G401.6 (cell line): ENCODE data around the gene MIGA1.
"Not testable (repeated sequence)": the region's sequence is repeated elsewhere in the genome, so short reads cannot be mapped to it uniquely, and the experiment has no call there.

Experiments
- FAIRE-seq: peaks from 2 replicates; lab custom pipeline; 2012; peaks lifted over from hg19 to GRCh38; lab: Jason Lieb, UNC

MIGA1 gene

DNA sequence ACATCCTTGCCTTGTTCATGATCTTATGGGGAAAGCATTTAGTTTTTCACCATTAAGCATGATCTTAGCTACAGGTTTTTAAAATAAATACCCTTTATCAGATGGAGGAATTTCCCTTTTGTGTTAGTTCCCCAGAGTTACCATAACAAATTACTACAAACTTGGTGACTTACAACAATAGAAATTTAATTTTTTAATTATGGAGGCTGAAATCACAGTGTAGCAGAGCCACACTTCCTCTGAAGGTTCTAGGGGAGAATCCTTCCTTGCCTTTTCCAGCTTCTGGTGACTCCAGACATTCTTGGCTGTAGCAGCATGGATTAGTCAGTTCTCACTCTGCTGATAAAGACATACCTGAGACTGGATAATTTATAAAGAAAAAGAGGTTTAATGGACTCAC is 18.5 kb downstream of the MIGA1 start:
- FAIRE-seq: no peak

- no peak for FAIRE-seq
Observed at GRCh38 chr1:77802026-77802425, 22.6 kb downstream of the MIGA1 start.

- no peak for FAIRE-seq
Observed at GRCh38 chr1:77803371-77803770, 23.9 kb downstream of the MIGA1 start.

DNA sequence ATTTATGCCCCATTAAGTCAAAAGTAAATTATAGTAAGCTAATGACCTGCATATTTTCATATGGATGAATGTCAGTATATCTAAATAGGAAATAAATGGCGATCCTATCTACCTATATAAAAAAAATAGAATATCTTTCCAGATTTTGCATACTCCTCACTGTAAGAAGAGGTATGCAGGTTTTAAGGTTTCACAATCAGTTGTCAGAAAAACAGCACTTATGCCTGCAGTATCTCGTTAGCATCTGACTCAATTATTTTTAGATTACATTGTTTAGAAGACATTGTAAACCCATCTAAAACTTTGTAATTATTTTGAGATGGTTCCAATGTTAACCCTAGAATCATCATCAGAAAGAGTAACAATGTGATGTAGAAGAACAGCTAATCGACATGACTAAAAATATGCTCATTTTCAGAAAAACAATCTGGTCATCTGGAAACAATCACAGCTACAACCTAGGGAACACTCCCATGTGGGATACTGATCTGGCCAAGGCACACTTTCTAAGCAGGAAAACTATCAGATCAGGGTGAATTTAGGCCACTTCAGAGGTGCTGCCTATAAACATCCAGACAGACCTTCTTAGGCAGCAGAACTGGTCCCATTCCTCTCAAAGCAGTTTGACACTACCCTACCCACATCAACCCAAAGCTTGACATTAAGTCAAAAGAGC is 30.5 kb downstream of the MIGA1 start:
- FAIRE-seq: not testable (repeated sequence)

GRCh38 chr1:77811589-77811988 is 32.1 kb downstream of the MIGA1 start:
- FAIRE-seq: not testable (repeated sequence)

DNA sequence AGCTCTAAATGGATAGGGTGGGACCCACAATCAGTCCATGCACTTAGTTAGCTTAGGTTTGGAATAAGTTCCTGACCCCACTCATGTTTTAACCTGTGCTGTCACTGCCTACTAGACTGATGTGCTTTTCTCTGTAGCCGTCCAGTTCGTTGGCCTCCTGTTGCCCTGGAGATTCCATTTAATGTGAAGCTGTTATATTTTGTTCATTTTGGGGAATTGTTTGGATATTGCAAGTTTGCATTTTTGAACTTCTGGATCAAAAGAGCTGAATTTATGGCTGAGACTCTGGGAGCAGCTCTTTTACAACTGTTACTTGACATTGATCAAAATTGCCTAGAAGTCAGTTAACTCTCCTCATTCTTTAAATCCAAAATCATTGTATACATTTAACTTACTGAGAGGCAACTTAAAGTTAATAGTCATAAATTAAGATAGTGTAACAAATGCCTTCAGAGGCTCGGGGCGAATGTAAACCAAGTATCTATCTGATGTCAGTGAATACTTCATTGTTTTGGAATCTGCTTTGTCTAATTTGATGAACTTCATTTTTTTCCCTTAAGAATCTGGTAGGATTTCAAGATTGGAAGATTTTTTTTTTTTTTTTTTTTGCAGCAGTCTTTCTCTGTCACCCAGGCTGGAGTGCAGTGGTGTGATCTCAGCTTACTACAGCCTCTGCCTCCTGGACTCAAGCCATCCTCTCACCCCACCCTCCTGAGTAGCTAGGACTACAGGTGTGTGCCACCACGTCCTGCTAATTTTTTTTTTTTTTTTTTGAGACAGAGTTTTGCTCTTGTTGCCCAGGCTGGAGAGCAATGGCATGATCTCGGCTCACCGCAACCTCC is 38.1 kb downstream of the MIGA1 start:
- no peak for FAIRE-seq

DNA sequence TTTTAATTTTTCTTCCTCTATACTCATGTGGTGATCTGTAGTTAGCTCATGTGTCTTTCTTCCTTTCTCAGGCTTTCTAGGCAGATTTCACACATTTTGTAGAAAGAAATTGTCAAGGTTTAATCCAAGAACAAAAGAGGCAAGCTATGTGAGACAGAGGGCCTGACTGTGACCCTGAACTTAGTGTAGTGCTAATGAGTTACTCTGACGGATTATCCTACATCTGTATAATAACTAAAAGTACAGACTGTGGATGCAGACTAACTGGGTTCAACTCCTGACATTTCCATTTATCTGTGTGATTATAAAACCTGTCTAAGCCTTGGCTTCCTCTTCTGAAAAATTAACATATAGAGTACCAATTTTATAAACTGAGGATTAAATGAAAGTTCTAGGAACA is 40.7 kb downstream of the MIGA1 start:
- FAIRE-seq: no peak

- FAIRE-seq: no peak
Observed at GRCh38 chr1:77824079-77824478, 44.6 kb downstream of the MIGA1 start.

- FAIRE-seq: no peak
Observed at GRCh38 chr1:77824694-77825093, 45.2 kb downstream of the MIGA1 start.

DNA sequence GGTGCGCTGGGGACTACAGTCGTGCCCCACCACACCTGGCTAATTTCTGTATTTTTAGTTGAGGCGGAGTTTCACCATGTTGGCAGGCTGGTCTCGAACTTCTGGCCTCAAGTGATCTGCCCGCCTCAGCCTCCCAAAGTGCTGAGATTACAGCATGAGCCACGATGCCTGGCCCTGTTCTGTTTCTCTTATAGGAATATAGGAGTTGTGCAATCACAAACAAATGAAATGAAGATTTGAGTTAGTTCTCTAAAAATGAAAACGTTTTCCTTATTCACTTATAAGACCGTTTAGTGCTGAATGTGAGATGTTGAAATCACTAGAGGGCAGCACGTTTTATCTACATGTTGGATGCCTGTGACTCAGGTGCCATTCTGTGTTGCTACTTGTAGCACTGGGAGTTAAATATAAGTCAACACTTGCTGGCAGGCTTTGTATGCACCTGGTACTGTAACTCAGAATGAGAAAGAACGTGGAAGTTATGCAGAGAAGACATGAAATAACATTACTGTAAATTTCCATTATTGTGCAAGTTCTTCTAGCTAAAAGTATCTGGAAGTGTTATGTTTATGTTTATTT is 45.8 kb downstream of the MIGA1 start:
- peak; percentile 92 for FAIRE-seq

DNA sequence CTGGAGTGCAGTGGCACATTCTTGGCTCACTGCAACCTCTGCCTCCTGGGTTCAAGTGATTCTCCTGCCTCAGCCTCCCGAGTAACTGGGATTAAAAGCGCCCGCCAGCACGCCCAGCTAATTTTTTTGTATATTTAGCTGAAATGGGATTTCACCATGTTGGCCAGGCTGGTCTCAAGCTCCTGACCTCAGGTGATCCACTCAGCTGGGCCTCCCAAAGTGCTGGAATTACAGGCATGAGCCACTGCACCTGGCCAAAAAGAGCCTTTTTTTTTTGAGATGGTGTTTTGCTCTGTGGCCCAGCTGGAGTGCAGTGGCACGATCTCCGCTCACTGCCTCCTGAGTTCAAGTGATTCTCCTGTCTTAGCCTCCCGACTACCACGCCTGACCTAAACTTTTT is 47.4 kb downstream of the MIGA1 start:
- not testable (repeated sequence) for FAIRE-seq

- FAIRE-seq: no peak
Observed at GRCh38 chr1:77828098-77828497, 48.6 kb downstream of the MIGA1 start.

GRCh38 chr1:77829851-77830250 is 50.4 kb downstream of the MIGA1 start:
- FAIRE-seq: no peak

- FAIRE-seq: no peak
Observed at GRCh38 chr1:77830946-77831345, 51.5 kb downstream of the MIGA1 start.

- FAIRE-seq: no peak
Observed at GRCh38 chr1:77831566-77831965, 52.1 kb downstream of the MIGA1 start.

- FAIRE-seq: no peak
Observed at GRCh38 chr1:77831976-77832711, 52.7 kb downstream of the MIGA1 start.

GRCh38 chr1:77832901-77833300 is 53.5 kb downstream of the MIGA1 start:
- FAIRE-seq: no peak

DNA sequence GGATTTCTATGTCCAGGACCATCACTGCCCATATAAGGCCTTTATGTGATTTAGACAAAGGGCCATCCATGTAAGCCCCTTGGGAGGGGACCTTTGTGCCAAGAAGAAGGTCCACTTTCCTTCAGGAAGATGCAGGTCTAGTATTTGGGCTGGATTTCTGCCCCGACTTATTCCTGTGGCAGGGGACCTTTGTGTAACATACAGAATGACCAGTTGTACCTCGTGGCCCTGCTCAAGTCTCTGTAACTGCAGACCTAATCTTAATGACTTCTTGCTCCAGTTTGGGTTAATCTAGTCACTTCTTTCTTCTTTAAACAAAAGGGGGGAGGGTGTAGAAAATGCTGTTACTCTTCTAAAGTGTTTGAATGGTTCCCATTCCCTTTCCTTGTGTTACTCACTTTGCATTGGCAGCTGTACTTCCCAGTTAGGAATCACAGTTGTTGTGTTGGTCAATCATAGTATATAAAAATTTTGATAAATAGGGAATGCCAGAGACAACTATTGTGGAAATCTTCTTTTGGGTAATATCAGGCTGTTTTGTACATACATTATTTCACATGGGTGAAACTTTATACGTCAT is 54.2 kb downstream of the MIGA1 start:
- no peak for FAIRE-seq

- FAIRE-seq: no peak
Observed at GRCh38 chr1:77834771-77835334, 55.4 kb downstream of the MIGA1 start.

GRCh38 chr1:77841574-77841973 is 62.1 kb downstream of the MIGA1 start:
- no peak for FAIRE-seq

GRCh38 chr1:77845951-77846350 is 66.5 kb downstream of the MIGA1 start:
- FAIRE-seq: no peak

GRCh38 chr1:77846966-77847365 is 67.5 kb downstream of the MIGA1 start:
- no peak for FAIRE-seq
